D721Med (cell line): ENCODE data around the gene AREL1.

Experiments
- DNase-seq: peaks from one replicate; pipeline ENCODE4 v3.0.0; 2011; ENCODE audit warnings: low spot score; ENCODE audit not compliant: insufficient read length
- FAIRE-seq: peaks from 2 replicates; lab custom pipeline; 2011; peaks lifted over from hg19 to GRCh38; lab: Jason Lieb, UNC
- TF ChIP-seq, protein P1 (sequence below): IDR thresholded peaks from 2 replicates; pipeline ENCODE4 v1.5.1; 2012; ENCODE audit warnings: mild to moderate bottlenecking, control low read depth; ENCODE audit not compliant: insufficient read depth; ENCODE audit errors: missing control alignments

The AREL1 gene

DNA sequence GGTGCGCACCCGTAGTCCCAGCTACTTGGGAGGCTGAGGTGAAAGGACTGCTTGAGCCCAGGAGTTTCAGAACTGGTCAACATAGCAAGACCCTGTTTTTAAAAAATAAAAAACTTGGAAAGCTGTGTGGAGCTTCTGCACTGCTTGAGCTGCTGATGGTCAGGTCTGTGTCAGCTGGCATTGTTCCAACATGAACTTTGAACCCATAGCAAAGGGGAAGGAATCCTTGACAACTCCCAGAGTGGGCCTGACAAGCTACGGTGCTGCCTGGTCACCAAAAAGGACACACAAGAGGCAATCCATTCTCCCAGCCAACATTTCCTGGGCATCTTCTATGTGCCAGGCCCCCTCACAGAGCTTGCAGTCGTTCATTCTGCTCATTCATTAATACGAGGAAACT is 84.5 kb downstream of the AREL1 start:
- FAIRE-seq (no peak), DNase-seq (no peak)
- TF ChIP-seq, protein P1, sequence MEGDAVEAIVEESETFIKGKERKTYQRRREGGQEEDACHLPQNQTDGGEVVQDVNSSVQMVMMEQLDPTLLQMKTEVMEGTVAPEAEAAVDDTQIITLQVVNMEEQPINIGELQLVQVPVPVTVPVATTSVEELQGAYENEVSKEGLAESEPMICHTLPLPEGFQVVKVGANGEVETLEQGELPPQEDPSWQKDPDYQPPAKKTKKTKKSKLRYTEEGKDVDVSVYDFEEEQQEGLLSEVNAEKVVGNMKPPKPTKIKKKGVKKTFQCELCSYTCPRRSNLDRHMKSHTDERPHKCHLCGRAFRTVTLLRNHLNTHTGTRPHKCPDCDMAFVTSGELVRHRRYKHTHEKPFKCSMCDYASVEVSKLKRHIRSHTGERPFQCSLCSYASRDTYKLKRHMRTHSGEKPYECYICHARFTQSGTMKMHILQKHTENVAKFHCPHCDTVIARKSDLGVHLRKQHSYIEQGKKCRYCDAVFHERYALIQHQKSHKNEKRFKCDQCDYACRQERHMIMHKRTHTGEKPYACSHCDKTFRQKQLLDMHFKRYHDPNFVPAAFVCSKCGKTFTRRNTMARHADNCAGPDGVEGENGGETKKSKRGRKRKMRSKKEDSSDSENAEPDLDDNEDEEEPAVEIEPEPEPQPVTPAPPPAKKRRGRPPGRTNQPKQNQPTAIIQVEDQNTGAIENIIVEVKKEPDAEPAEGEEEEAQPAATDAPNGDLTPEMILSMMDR, result no peak

DNA sequence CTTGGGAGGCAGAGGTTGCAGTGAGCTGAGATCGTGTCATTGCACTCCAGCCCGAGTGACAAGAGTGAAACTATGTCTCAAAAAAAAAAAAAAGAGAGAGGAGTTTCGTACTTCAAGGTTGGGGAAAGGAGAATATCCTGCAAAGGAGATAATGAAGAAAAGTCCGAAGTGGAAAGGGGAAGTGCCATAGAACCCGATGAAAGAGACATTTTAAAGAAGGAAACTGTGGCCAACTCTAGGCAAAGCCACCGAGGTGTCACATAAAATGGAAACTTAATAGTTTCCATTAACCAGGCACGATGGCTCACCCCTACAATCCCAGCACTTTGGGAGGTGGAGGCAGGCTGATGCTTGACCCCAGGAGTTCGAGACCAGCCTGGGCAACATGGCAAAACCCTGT is 85.8 kb downstream of the AREL1 start:
- FAIRE-seq (no peak), DNase-seq (no peak)
- TF ChIP-seq, protein P1, result no peak

DNA sequence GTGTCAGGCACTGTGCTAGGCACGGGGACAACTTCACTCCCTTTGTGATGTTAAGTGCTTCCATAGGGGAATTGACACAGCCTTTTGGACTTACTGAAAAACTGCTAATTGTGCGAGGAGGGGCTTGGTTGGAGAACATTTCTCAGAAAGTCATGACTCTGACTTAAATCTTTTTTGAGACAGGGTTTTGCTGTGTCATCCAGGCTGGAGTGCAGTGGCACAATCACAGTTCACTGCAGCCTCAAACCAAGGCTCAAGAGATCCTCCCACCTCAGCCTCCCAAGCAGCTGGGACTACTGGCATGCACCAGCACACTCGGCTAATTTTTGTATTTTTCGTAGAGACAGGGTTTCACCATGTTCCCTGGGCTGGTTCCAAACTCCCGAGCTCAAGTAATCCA is 90.6 kb downstream of the AREL1 start:
- DNase-seq, result no peak
- TF ChIP-seq, protein P1, result no peak
- FAIRE-seq, result no peak

DNA sequence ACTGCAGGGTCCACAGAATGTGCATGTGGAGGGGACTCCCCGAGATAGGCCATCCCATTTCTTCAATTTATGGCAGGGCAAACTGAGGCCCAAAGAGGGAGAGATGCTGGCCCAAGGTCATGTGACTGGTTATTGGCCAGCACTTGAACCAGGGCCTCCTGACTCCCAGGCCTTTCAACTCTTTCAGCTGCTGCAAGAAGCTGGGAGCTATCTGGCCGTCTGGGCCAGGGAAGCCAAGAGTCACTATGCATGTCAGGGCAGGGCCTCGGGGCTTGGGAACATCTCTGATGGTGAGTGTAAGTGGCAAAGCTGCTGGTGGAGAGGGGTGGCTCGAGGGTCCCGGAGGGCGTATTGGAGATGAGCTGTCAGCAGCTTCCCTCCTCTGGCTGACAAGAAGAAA is 91.3 kb downstream of the AREL1 start:
- FAIRE-seq (no peak), DNase-seq (no peak)
- TF ChIP-seq, protein P1, result no peak

DNA sequence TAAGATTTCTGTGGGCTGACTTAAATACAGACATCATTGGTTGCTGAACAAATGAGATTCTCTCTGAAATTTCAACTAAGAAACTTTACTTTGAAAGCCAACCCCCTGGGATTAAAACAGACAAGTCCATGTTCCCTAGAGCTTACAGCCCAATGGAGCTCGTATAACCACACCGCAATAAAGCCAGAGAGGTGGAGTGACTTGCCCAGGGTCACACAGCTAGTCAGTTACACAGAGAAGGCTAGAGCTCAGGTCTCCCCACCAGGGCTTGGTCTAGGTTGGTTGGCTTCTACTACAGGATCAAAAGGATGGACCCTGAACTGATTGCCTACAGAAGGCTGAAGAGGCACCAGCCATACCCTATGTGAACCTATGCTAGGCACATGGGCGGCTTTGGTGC is 92.0 kb downstream of the AREL1 start:
- FAIRE-seq (no peak), DNase-seq (no peak)
- TF ChIP-seq, protein P1, result no peak

DNA sequence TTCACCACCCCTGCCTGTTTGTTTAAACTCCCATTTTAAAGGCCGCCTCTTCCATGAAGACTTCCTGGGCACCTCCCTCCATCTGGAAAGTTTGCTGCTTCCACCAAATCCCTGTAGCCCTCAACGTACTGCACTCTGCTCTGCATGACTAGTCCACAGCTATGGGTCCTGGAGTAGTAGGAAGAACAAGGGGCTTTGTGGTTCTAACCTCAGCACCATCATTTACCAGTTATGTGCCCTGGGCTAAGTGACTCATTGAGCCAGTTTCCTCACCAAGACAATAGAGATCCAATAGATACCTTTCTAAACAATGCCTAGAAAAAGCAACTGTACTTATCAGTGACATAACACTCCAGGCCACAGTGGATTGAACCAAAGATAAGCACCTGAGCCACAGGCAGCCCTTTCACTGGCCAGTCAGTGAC is 92.4 kb downstream of the AREL1 start:
- no peak for DNase-seq
- no peak for FAIRE-seq
- TF ChIP-seq, protein P1, result no peak

DNA sequence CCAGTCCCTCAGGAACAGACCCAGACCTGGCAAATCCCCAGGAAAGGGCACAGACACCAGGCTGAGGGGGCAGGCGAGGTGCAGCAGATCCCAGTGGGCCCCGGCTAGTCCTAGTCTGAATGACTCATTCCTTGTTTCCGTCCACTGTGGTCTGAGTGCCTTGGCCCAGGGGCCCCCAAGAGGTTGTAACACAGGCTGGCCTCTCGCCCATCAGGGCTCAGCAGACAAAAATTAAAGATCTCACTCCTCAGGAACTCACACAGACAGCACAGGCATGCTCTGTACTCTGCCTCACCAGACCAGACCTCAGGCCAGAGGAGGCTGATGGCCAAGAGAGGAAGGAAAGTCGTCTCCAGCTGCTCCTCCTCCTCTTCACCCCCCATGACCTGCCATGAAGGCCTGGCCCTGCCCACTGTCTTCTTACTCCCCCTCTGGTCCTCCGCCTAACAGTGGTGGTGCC is 93.2 kb downstream of the AREL1 start:
- DNase-seq (no peak), FAIRE-seq (no peak)
- TF ChIP-seq, protein P1, result no peak
